KMS-11 (cell line): ENCODE measurements around the gene SLX9.

Source experiments
- H2AFZ ChIP-seq: fragments of 200-600 bp; sonication (generic); 2 replicates; pipeline ENCODE4 v1.6.1; 2016; ENCODE audit warnings: antibody characterized with exemption, mixed run types, low read depth
- H3K27ac ChIP-seq: fragments of 200-600 bp; sonication (generic); 2 replicates; pipeline ENCODE4 v1.6.1; 2016; ENCODE audit warnings: mild to moderate bottlenecking, mixed run types
- H3K27me3 ChIP-seq: fragments of 200-600 bp; sonication (generic); 2 replicates; pipeline ENCODE4 v1.6.1; 2017; ENCODE audit warnings: mild to moderate bottlenecking, low read depth, mixed run types, moderate library complexity; ENCODE audit not compliant: insufficient read depth
- H3K36me3 ChIP-seq: fragments of 200-600 bp; sonication (generic); 2 replicates; pipeline ENCODE4 v1.6.1; 2017; ENCODE audit warnings: mild to moderate bottlenecking, mixed run types; ENCODE audit not compliant: insufficient read depth
- H3K4me1 ChIP-seq: fragments of 200-600 bp; sonication (generic); 2 replicates; pipeline ENCODE4 v1.6.1; 2016; ENCODE audit warnings: mild to moderate bottlenecking, low read depth, mixed run types; ENCODE audit not compliant: poor library complexity, severe bottlenecking
- H3K4me2 ChIP-seq: fragments of 200-600 bp; sonication (generic); 2 replicates; pipeline ENCODE4 v1.7.0; 2016; ENCODE audit warnings: mild to moderate bottlenecking, mixed run types
- H3K4me3 ChIP-seq: fragments of 200-600 bp; sonication (generic); IDR thresholded peaks from 2 replicates; pipeline ENCODE4 v1.6.1; 2017; ENCODE audit warnings: low read depth, low read length, mixed read lengths; ENCODE audit not compliant: insufficient read depth
- H3K79me2 ChIP-seq: fragments of 200-600 bp; sonication (generic); 2 replicates; pipeline ENCODE4 v1.6.1; 2016; ENCODE audit warnings: low read depth, mixed run types; ENCODE audit not compliant: insufficient read depth
- H3K9ac ChIP-seq: fragments of 200-600 bp; sonication (generic); 2 replicates; pipeline ENCODE4 v1.6.1; 2016; ENCODE audit warnings: mild to moderate bottlenecking, mixed run types
- H4K20me1 ChIP-seq: fragments of 200-600 bp; sonication (generic); 2 replicates; pipeline ENCODE4 v1.6.1; 2016; ENCODE audit warnings: mild to moderate bottlenecking, mixed run types; ENCODE audit not compliant: insufficient read depth
- CTCF ChIP-seq: fragments of 200-600 bp; sonication (generic); conservative IDR thresholded peaks from 2 replicates; pipeline ENCODE4 v1.6.1; 2017; ENCODE audit warnings: low read depth, mild to moderate bottlenecking, antibody characterized with exemption, low read length, moderate library complexity, mixed read lengths

Gene SLX9

GRCh38 chr21:44999428-44999971 is 59.7 kb downstream of the SLX9 start:
- Histone ChIP-seq H2AFZ (no peak overlapping the region), H3K4me2 (no peak overlapping the region), H3K27ac (no peak overlapping the region), H3K36me3 (no peaks in the 10 kb centered on the region), H3K4me3 (no peak overlapping the region), H3K4me1 (no peaks in the 10 kb centered on the region), H4K20me1 (no peaks in the 10 kb centered on the region), H3K79me2 (no peaks in the 10 kb centered on the region), H3K27me3 (peaks cover 74% of the 10 kb centered on the region), H3K9ac (no peak overlapping the region)
- TF ChIP-seq CTCF: no peak

- no peak overlapping the region for H3K4me3 ChIP-seq
These were observed 60.3 kb downstream of the SLX9 start for GRCh38 chr21:44999972-45000636.

GRCh38 chr21:45000637-45001133 is 60.9 kb downstream of the SLX9 start:
- H3K4me2 ChIP-seq: no peak overlapping the region
- no peak overlapping the region for H2AFZ ChIP-seq
- H3K4me3 ChIP-seq: no peak overlapping the region
- no peaks in the 10 kb centered on the region for H3K36me3 ChIP-seq
- no peaks in the 10 kb centered on the region for H3K4me1 ChIP-seq
- TF ChIP-seq CTCF: no peak
- peaks cover 77% of the 10 kb centered on the region for H3K27me3 ChIP-seq
- no peaks in the 10 kb centered on the region for H3K79me2 ChIP-seq
- H3K27ac ChIP-seq: no peak overlapping the region
- H4K20me1 ChIP-seq: no peaks in the 10 kb centered on the region
- H3K9ac ChIP-seq: no peak overlapping the region

More at GRCh38 chr21:44999972-45000636, 60.3 kb downstream of the SLX9 start:
- no peak for TF ChIP-seq CTCF
- Histone ChIP-seq H3K9ac (no peak overlapping the region), H3K27me3 (peaks cover 75% of the 10 kb centered on the region), H4K20me1 (no peaks in the 10 kb centered on the region), H3K79me2 (no peaks in the 10 kb centered on the region), H3K27ac (no peak overlapping the region), H2AFZ (no peak overlapping the region), H3K36me3 (no peaks in the 10 kb centered on the region), H3K4me1 (no peaks in the 10 kb centered on the region), H3K4me2 (no peak overlapping the region)

- no peak overlapping the region for H3K4me2 ChIP-seq
- no peak overlapping the region for H3K4me3 ChIP-seq
- no peak overlapping the region for H3K27ac ChIP-seq
- no peaks in the 10 kb centered on the region for H4K20me1 ChIP-seq
- peaks cover 81% of the 10 kb centered on the region for H3K27me3 ChIP-seq
- H3K9ac ChIP-seq: no peak overlapping the region
- H3K4me1 ChIP-seq: no peaks in the 10 kb centered on the region
- no peak overlapping the region for H2AFZ ChIP-seq
- H3K79me2 ChIP-seq: no peaks in the 10 kb centered on the region
- TF ChIP-seq CTCF: no peak
- no peaks in the 10 kb centered on the region for H3K36me3 ChIP-seq
These were observed 61.6 kb downstream of the SLX9 start for GRCh38 chr21:45001134-45002095.
